LoVo (cell line): ENCODE data around the gene ZFP91.
"Not testable (repeated sequence)": the region's sequence is repeated elsewhere in the genome, so short reads cannot be mapped to it uniquely, and the experiment has no call there.

Source experiments
- DNase-seq: peaks from one replicate; pipeline ENCODE4 v3.0.0-alpha.2; 2016; ENCODE audit warnings: low spot score

The ZFP91 gene, protein sequence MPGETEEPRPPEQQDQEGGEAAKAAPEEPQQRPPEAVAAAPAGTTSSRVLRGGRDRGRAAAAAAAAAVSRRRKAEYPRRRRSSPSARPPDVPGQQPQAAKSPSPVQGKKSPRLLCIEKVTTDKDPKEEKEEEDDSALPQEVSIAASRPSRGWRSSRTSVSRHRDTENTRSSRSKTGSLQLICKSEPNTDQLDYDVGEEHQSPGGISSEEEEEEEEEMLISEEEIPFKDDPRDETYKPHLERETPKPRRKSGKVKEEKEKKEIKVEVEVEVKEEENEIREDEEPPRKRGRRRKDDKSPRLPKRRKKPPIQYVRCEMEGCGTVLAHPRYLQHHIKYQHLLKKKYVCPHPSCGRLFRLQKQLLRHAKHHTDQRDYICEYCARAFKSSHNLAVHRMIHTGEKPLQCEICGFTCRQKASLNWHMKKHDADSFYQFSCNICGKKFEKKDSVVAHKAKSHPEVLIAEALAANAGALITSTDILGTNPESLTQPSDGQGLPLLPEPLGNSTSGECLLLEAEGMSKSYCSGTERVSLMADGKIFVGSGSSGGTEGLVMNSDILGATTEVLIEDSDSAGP

DNA sequence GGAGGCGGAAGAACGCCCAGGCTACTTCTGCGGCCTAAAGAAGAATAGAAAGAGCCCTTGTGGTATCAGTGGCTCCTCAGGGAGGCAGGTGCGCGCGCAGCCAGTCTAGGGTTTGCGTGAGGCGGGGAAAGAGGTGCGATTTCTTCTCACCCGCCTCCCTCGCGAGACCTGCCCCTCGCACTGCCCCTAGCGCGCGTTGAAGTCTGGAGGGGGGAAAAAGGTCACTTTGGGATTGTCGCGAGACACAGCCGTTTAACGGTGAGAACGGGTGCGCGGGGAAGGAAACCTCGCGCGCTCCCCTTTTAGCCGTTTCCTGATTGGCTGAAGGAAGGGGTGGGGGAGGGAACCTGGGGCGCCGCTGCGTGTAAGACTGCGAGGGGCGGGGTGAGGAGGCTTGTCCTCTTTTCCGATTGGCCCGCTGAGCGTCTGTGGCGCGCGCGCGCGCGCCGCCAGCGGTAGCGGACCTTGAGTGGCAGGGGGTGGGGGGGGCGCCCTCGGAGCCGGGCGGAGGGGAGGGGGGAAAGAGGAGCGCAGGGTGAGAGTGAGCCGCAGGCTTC, at the start of gene ZFP91:
Gene ZFP91, plus strand, starts transcription at position 429 of the 557 bp plus-strand sequence. CDS start 219 bp downstream, outside the sequence.
- peak; percentile 97 for DNase-seq

- DNase-seq: no peak
Observed at GRCh38 chr11:58530236-58530635, 48.6 kb upstream of the ZFP91 start.

GRCh38 chr11:58531865-58532341, 47.0 kb upstream of the ZFP91 start:
- no peak for DNase-seq

- DNase-seq: no peak
Observed at GRCh38 chr11:58546841-58547240, 32.0 kb upstream of the ZFP91 start.

DNA sequence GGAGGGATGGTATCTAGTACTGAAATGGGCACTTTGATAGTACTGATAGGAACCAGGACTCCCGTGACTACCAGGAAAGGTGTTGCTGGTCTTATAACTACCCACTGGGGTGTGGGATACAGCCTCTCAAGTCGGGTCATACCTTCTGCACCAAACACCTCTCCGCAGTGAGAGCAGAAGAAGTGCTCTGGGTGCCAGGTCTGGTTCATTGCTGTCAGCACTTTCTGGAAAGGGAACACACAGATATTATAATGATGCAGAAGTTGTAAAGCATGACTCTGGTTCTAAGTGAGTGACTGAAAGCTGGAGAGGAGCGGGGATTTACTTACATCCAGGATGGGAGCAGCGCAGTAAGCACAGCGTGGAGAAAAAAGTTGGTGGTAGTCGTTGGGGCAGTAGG, 29.2 kb upstream of the ZFP91 start:
- DNase-seq: no peak

GRCh38 chr11:58560842-58561241, 18.0 kb upstream of the ZFP91 start:
- DNase-seq: no peak

- peak; percentile 19 for DNase-seq
Observed at GRCh38 chr11:58561394-58562098, 17.3 kb upstream of the ZFP91 start.

GRCh38 chr11:58562375-58562800, 16.5 kb upstream of the ZFP91 start:
- no peak for DNase-seq

GRCh38 chr11:58564231-58564630, 14.6 kb upstream of the ZFP91 start:
- no peak for DNase-seq

- peak; percentile 50 for DNase-seq
Observed at GRCh38 chr11:58567889-58568512, 10.9 kb upstream of the ZFP91 start.

DNA sequence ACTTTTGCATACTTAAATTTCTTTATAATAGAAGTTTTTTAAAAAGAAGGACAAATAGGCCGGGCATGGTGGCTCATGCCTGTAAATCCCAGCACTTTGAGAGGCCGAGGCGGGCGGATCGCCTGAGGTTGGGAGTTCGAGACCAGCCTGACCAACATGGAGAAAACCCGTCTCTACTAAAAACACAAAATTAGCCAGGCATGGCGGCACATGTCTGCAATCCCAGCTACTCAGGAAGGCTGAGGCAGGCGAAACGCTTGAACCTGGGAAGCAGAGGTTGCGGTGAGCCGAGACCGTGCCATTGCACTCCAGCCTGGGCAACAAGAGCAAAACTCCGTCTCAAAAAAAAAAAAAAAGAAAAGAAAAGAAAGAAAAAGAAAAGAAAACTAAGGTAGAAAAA, 6.0 kb upstream of the ZFP91 start:
- DNase-seq: not testable (repeated sequence)

GRCh38 chr11:58573451-58574104, 5.3 kb upstream of the ZFP91 start:
- DNase-seq: peak; percentile 42

- DNase-seq: no peak
Observed at GRCh38 chr11:58574881-58575280, 4.0 kb upstream of the ZFP91 start.

- DNase-seq: no peak
Observed at GRCh38 chr11:58575377-58576020, 3.4 kb upstream of the ZFP91 start, which contains the start of gene LPXN. Gene LPXN (minus strand): TSS chr11:58575856. CDS start chr11:58575772, 84 bp downstream.

DNA sequence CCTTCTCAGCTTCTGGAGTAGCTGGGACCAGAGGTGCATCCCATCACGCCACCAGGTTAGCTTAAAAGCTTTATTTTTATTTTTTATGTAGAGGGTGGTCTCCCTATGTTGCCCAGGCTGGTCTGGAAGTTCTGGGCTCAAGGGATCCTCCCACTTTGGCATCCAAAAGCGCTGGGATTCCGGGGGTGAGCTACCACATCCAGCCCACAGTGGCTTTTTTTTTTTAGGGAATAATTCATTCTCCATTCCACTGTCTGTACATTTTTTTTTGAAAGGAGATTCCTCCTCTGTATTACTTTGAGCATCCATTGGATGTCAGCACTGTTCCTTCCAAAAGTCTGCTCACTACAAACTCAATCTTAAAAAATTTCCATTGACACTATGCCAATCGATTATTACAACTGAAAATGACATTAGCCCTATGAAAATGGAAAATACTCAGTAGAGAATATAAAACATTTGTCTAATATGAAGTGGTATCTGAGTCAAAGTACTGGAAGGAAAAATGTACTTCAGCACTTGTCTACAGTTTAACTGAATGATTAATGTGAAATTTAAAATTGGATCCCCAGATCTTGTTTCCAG, 1.9 kb upstream of the ZFP91 start:
- peak; percentile 28 for DNase-seq

- DNase-seq: no peak
Observed at GRCh38 chr11:58577555-58578135, 1.2 kb upstream of the ZFP91 start.

DNA sequence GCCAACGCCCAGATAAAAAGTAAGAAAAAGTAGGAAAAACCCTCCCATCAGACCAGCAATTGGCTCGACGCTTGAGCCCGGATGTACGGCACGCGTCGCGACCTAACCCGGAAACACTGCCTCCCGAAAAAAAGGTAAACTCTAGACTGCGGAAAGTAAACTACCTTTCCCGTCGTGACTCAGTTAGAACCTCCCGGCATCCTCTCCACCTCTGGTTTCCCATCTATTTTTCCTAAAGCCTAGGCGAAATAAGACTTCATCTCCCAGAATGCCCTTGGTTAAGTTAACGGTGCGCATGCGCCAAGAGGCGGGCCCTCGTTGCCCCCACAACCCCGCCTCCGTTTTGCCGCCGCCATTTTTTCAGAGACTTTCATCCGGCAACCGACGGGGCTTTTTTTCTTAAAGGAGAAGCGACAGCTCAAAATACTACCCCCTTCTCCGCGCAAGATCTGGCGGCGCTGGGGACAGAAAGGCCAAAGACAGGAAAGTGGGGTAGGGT, 678 bp upstream of the ZFP91 start:
- DNase-seq: peak; percentile 99

DNA sequence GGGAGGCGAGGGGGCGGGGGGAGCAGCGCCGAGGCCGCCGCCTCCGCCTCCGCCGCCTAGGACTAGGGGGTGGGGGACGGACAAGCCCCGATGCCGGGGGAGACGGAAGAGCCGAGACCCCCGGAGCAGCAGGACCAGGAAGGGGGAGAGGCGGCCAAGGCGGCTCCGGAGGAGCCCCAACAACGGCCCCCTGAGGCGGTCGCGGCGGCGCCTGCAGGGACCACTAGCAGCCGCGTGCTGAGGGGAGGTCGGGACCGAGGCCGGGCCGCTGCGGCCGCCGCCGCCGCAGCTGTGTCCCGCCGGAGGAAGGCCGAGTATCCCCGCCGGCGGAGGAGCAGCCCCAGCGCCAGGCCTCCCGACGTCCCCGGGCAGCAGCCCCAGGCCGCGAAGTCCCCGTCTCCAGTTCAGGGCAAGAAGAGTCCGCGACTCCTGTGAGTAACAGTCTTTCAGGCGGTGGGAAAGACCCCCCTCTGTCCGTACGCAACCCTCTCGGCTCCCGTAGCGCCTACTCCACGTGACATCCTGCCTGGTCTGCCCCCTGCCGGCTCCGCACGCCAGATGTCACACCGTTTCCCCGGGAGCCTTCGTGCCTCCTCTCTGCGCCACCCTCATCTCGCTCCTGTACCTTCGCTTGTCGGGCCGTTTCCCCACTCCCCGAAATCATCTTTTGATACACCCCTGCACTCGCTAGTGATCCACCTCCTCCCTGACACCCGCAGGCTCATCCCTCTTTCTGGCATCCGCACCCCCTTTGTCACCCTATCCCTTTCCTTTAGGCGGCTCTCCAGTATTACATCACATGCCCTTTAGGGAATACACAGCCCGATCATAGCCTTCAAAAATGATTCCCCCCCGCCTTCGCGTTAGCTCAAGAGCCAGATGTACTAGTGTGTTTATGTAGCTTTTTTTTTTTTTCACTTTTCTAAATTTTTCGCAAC, 598 bp downstream of the ZFP91 start:
- peak; percentile 89 for DNase-seq

GRCh38 chr11:58580311-58580710, 1.4 kb downstream of the ZFP91 start:
- DNase-seq: no peak
